Lung (tissue), 12 donors: ENCODE data around the gene GLIS2. TPM values are rescaled to one million over a fixed set of nuclear protein-coding genes. Genes with fewer than 3 reads are reported as not detected.

Experiments used
- ATAC-seq: fragments of 200-7000 bp; cut with Tn5 transposase; one replicate; pipeline ENCODE4 v1.9.1; 2020; ENCODE audit warnings: moderate number of reproducible peaks; ENCODE audit not compliant: insufficient read depth, low FRiP score
- DNase-seq, 3 donors: peaks; one replicate each; pipeline ENCODE4 v3.0.0-alpha.2; 2013 to 2017
- H3K27ac ChIP-seq, 2 donors: one replicate each; pipeline ENCODE4 v1.5.1; 2013; ENCODE audit warnings: mild to moderate bottlenecking in 2 of 2, moderate library complexity in 2 of 2, control low read depth in 1 of 2, inconsistent platforms in 1 of 2, low read depth in 1 of 2, low read length in 1 of 2
- H3K27me3 ChIP-seq, 3 donors: one replicate each; pipeline ENCODE4 v1.5.1; 2013; ENCODE audit warnings: low read length in 2 of 3; ENCODE audit not compliant: control insufficient read depth in 3 of 3, insufficient read depth in 3 of 3
- H3K36me3 ChIP-seq, 4 donors: one replicate each; pipeline ENCODE4 v1.5.1; 2013; ENCODE audit warnings: low read length in 4 of 4, mild to moderate bottlenecking in 1 of 4, moderate library complexity in 1 of 4; ENCODE audit not compliant: control insufficient read depth in 4 of 4, insufficient read depth in 4 of 4
- H3K4me1 ChIP-seq, 5 donors: one replicate each; pipeline ENCODE4 v1.5.1; 2013; ENCODE audit warnings: low read length in 5 of 5, mild to moderate bottlenecking in 2 of 5, moderate library complexity in 1 of 5; ENCODE audit not compliant: control insufficient read depth in 5 of 5, insufficient read depth in 5 of 5
- H3K4me3 ChIP-seq: one replicate; pipeline ENCODE4 v1.5.1; 2013; ENCODE audit warnings: mild to moderate bottlenecking, control low read depth, moderate library complexity
- H3K9ac ChIP-seq, 2 donors: one replicate each; pipeline ENCODE4 v1.5.1; 2013; ENCODE audit warnings: low read length in 2 of 2, control low read depth in 1 of 2; ENCODE audit not compliant: insufficient read depth in 1 of 2
- H3K9me3 ChIP-seq, 4 donors: one replicate each; pipeline ENCODE4 v1.5.1; 2013; ENCODE audit warnings: low read length in 3 of 4, mild to moderate bottlenecking in 1 of 4, moderate library complexity in 1 of 4; ENCODE audit not compliant: control insufficient read depth in 4 of 4, insufficient read depth in 3 of 4
- WGBS, 2 donors: extraction: QIAGEN DNeasy Blood & Tissue Kit; methylation state at CpG; one replicate each; pipeline ENCODE4 v1.1.7; 2013; 5-methylcytosine and 5-hydroxymethylcytosine counted together
- polyA plus RNA-seq, 2 donors: library from polyadenylated mRNA; stranded (reverse); fragments of 200-250 nt; gene quantifications; one replicate each; pipeline ENCODE4 v1.2.1, GENCODE V29; 2013
- total RNA-seq, 2 donors: library from RNA; depleted of rRNA in 1 of 2; stranded (reverse); fragments of >200 nt in 1 of 2; gene quantifications; one replicate each; pipeline ENCODE4 v1.2.1, GENCODE V29; 2014 to 2021
- TF ChIP-seq, protein P1 (sequence below): IDR thresholded peaks from 2 replicates; pipeline ENCODE4 v1.5.1; 2012; ENCODE audit warnings: mild to moderate bottlenecking; ENCODE audit errors: control extremely low read depth, extremely low read depth
- donor health status: control.
- donor health status: control.
- donor health status: Bipolar disorder and iron deficiency.
- donor health status: healthy.
- donor health status: DM: yes; HTN: yes; CAD: no.

GLIS2 gene
- total and polyA plus RNA-seq, 4 donors, result 8.8 to 25.5 (median 14.9) TPM

DNA sequence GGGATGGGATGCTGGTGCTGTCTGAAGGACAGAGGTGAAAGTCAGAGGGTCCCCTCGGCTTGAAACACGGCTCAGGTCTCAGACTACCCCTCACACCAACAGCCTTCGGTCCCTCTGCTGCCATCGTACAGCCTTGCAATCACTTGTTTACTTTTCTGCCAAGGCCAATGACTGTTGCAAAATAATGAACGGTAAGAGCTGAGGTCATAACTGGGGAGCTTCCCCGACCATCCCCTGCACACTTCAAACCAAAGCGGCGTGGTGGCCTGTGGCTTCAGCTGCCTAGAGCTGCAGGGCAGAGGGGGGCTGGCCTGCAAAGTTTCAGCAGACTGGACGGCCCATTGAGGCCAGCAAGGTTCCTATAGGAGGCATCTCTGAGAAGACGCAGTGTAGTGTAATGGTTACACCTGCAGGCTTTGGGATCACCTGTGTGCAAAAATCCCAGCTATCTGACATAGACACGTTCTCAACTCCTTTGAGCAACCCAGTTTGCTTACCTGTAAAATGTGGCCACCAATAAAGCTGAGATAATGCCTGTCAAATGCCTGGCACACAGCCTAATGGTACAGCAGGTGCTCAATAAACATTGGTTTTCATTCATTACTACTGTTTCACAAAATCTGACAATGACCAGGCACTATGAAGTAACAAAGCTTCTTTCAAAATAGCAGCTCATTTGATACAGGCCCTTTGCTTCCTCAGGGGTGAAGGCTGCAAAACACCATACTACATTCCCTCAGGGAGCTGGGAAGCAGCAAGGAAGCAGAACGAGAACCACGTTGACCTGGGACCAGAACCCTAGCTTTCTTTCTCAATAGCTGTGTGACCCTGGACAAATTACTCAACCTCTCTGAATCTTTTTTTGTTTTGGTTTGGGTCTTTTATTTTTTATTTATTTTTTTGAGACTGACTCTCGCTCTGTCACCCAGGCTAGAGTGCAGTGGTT is 30.2 kb downstream of the GLIS2 start:
- Histone ChIP-seq H3K9ac (no peak overlapping the region), H3K27me3 (no peaks in the 10 kb centered on the region), H3K36me3 (peaks cover 0 to 4% (median 0%) of the 10 kb centered on the region in 4 donors), H3K9me3 (no peaks in the 10 kb centered on the region), H3K27ac (peak overlapping the region in 1 of 2 donors; percentile 65), H3K4me3 (no peak overlapping the region), H3K4me1 (peaks cover 0 to 19% (median 0%) of the 10 kb centered on the region in 5 donors)
- 37 to 55% methylated on average over 14 of the region's 14 CpGs for WGBS, 2 donors
- DNase-seq, result no peak
- no peak for ATAC-seq
- TF ChIP-seq, protein P1, sequence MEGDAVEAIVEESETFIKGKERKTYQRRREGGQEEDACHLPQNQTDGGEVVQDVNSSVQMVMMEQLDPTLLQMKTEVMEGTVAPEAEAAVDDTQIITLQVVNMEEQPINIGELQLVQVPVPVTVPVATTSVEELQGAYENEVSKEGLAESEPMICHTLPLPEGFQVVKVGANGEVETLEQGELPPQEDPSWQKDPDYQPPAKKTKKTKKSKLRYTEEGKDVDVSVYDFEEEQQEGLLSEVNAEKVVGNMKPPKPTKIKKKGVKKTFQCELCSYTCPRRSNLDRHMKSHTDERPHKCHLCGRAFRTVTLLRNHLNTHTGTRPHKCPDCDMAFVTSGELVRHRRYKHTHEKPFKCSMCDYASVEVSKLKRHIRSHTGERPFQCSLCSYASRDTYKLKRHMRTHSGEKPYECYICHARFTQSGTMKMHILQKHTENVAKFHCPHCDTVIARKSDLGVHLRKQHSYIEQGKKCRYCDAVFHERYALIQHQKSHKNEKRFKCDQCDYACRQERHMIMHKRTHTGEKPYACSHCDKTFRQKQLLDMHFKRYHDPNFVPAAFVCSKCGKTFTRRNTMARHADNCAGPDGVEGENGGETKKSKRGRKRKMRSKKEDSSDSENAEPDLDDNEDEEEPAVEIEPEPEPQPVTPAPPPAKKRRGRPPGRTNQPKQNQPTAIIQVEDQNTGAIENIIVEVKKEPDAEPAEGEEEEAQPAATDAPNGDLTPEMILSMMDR, result no peak

DNA sequence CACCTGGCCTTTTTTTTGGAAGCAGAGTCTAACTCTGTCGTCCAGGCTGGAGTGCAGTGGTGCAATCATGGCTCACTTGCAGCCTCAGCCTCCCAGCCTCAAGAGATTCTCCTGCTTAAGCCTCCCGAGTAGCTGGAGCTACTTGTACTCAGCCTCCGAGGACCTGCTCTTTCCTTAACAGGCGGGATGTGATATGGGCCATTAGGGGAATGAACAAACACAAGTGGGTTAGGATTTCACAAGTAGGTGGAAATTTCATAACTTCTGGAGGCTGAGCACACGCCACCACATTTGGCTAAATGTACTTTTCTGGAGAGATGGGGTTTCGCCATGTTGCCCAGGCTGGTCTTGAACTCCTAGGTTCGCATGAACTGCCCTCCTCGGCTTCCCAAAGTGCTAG is 31.1 kb downstream of the GLIS2 start:
- ATAC-seq, result no peak
- H3K36me3 ChIP-seq, result peaks cover 0 to 3% (median 0%) of the 10 kb centered on the region in 4 donors
- H3K27ac ChIP-seq, result peak overlapping the region in 1 of 2 donors; percentile 85
- DNase-seq, result no peak
- H3K27me3 ChIP-seq, result no peaks in the 10 kb centered on the region
- TF ChIP-seq, protein P1, result no peak
- H3K4me1 ChIP-seq, result peaks cover 0 to 19% (median 0%) of the 10 kb centered on the region in 5 donors
- no peak overlapping the region for H3K4me3 ChIP-seq
- H3K9me3 ChIP-seq, result no peaks in the 10 kb centered on the region
- WGBS, 2 donors, result 33 to 44% methylated on average over 8 of the region's 8 CpGs
- H3K9ac ChIP-seq, result no peak overlapping the region

DNA sequence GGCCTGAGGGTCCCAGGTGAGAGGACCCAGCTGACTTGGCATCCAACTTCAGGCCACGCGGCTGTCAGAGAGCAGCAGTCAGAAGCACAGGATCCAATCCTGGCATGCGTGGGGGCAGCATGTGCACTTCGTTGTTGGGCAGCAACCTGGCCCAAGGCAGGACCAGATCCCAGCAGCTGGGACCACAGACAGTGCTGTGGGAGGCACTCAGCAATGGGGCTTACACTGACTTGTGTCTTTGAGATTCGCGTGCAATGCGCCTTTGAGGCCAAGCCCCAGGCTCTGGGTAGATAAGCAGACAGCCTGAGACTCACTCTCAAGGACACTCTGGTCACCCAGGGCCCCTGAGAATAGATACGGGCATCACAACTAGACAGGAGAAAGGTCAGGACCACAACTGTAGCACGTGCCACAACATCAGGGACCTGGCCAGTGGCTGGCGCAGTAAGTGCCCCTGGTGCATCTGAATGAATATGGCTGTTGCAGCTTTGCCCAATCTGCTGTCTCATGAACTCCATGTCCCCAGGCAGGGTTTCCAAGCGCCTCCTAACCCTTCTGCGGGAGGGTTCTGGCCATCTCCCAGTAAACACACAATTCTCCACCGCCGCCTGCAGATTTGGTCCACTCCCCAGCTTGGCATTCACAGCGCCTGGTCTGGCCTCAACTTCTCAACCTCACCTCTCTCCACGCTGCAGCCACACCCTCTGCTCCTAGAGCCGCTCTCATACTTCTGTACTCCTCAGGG is 32.1 kb downstream of the GLIS2 start:
- Histone ChIP-seq H3K4me1 (peaks cover 0 to 18% (median 0%) of the 10 kb centered on the region in 5 donors), H3K9me3 (no peaks in the 10 kb centered on the region), H3K27me3 (no peaks in the 10 kb centered on the region), H3K27ac (peak overlapping the region in 1 of 2 donors; percentile 85), H3K36me3 (peaks cover 0 to 3% (median 0%) of the 10 kb centered on the region in 4 donors), H3K4me3 (no peak overlapping the region), H3K9ac (no peak overlapping the region)
- 73 to 85% methylated on average over 17 of the region's 17 CpGs for WGBS, 2 donors
- no peak for ATAC-seq
- TF ChIP-seq, protein P1, result no peak
- DNase-seq, result no peak
